GM12878 (cell line): ENCODE measurements around the gene JMJD4. TPM values are rescaled to one million over a fixed set of nuclear protein-coding genes. Genes with fewer than 3 reads are reported as not detected.

ENCODE experiments used
- ATAC-seq: fragments of 200-7000 bp; cut with Tn5 transposase; 3 replicates; pipeline ENCODE4 v1.9.1; 2020; ENCODE audit warnings: mild to moderate bottlenecking, moderate library complexity
- BruUV-seq: library from RNA; stranded (reverse); fragments of 400-500 nt; replicated peaks from 2 replicates; lab custom pipeline; 2021; lab: Mats Ljungman, UMichigan
- CTCF ChIA-PET: fragments of 300-600 bp; sonication (Branson Sonifier 250); formaldehyde crosslinking; extraction: SDS; loops from one replicate; lab custom pipeline; 2021; ENCODE audit warnings: inconsistent platforms; lab: Yijun Ruan, JAX
- POLR2A ChIA-PET: fragments of 350-600 bp; formaldehyde crosslinking; extraction: SDS; loops from one replicate; lab custom pipeline; 2021; ENCODE audit warnings: inconsistent platforms; lab: Charles Lee
- RAD21 ChIA-PET: fragments of 300-600 bp; sonication (Branson Sonifier 250); formaldehyde crosslinking; loops from one replicate; lab custom pipeline; 2023; ENCODE audit warnings: antibody characterized with exemption; ENCODE audit not compliant: unreplicated experiment; lab: Charles Lee
- SMC1A ChIA-PET: fragments of 300-600 bp; sonication (Branson Sonifier 250); formaldehyde crosslinking; loops from one replicate; lab custom pipeline; 2023; ENCODE audit not compliant: unreplicated experiment, uncharacterized antibody; lab: Charles Lee
- DNase-seq: peaks from one replicate; pipeline ENCODE4 v3.0.0-alpha.2; 2011; ENCODE audit warnings: low read depth, low spot score
- FAIRE-seq: peaks from 3 replicates; lab custom pipeline; 2011; peaks lifted over from hg19 to GRCh38; lab: Jason Lieb, UNC
- H2AFZ ChIP-seq: 2 replicates; pipeline ENCODE4 v1.6.0; 2011; ENCODE audit warnings: low read depth, low read length, control low read depth; ENCODE audit not compliant: control insufficient read depth
- H3K27ac ChIP-seq: 2 replicates; pipeline ENCODE4 v1.5.1; 2011; ENCODE audit warnings: control low read depth; ENCODE audit not compliant: control insufficient read depth, insufficient read depth
- H3K27me3 ChIP-seq, 2 experiments: replicated peaks in 1 of 2; 2 replicates each; pipeline versions ENCODE4 v1.6.0 to v1.6.1; 2011; ENCODE audit warnings: low read length in 1 of 2; ENCODE audit not compliant: control insufficient read depth in 2 of 2, insufficient read depth in 2 of 2
- H3K36me3 ChIP-seq, 2 experiments: 2 replicates each; pipeline ENCODE4 v1.5.1; 2011; ENCODE audit warnings: low read length in 1 of 2; ENCODE audit not compliant: control insufficient read depth in 2 of 2, insufficient read depth in 2 of 2
- H3K4me1 ChIP-seq: 2 replicates; pipeline ENCODE4 v1.6.1; 2011; ENCODE audit warnings: mild to moderate bottlenecking, low read length, moderate library complexity, mixed read lengths; ENCODE audit not compliant: control insufficient read depth, insufficient read depth
- H3K4me2 ChIP-seq: 2 replicates; pipeline ENCODE4 v1.6.0; 2011; ENCODE audit warnings: control low read depth; ENCODE audit not compliant: control insufficient read depth, insufficient read depth
- H3K4me3 ChIP-seq: fragments of 200-600 bp; sonication (generic); 2 replicates; pipeline ENCODE4 v1.5.1; 2016
- H3K79me2 ChIP-seq: 2 replicates; pipeline ENCODE4 v1.6.0; 2011; ENCODE audit warnings: low read length; ENCODE audit not compliant: control insufficient read depth, insufficient read depth
- H3K9ac ChIP-seq: 2 replicates; pipeline ENCODE4 v1.8.0; 2011; ENCODE audit warnings: low read length, control low read depth, mixed read lengths; ENCODE audit not compliant: control insufficient read depth, insufficient read depth
- H3K9me3 ChIP-seq: replicated peaks from 3 replicates; pipeline ENCODE4 v1.5.1; 2011; ENCODE audit warnings: mild to moderate bottlenecking, low read length; ENCODE audit not compliant: control insufficient read depth, insufficient read depth
- H4K20me1 ChIP-seq: 2 replicates; pipeline ENCODE4 v1.6.0; 2011; ENCODE audit not compliant: control insufficient read depth, insufficient read depth
- DPF2 ChIP-seq: fragments of 450-650 bp; IDR thresholded peaks from 2 replicates; pipeline ENCODE4 v1.6.1; 2017; ENCODE audit warnings: mild to moderate bottlenecking
- EGR1 ChIP-seq, 2 experiments: IDR thresholded peaks; 1 replicate in 1 of 2; 2 replicates in 1 of 2; pipeline ENCODE4 v1.6.1; 2011 to 2012; ENCODE audit warnings: low read depth in 2 of 2, low read length in 2 of 2, borderline replicate concordance in 1 of 2, mild to moderate bottlenecking in 1 of 2, moderate library complexity in 1 of 2
- ESRRA ChIP-seq: IDR thresholded peaks from 2 replicates; pipeline ENCODE4 v1.6.1; 2012; ENCODE audit warnings: mild to moderate bottlenecking, low read length, improper control_type of control experiment
- MTA3 ChIP-seq: IDR thresholded peaks from 2 replicates; pipeline ENCODE4 v1.6.1; 2012; ENCODE audit warnings: low read length, inconsistent platforms, borderline replicate concordance
- NBN ChIP-seq: fragments of 450-650 bp; IDR thresholded peaks from 2 replicates; pipeline ENCODE4 v1.6.1; 2016
- PAX8 ChIP-seq: fragments of 450-650 bp; IDR thresholded peaks from 2 replicates; pipeline ENCODE4 v1.6.1; 2017; ENCODE audit warnings: mild to moderate bottlenecking, moderate library complexity
- RBBP5 ChIP-seq: fragments of 200-600 bp; sonication (generic); conservative IDR thresholded peaks from 2 replicates; pipeline ENCODE4 v1.6.1; 2016
- RELA ChIP-seq: fragments of 450-650 bp; IDR thresholded peaks from 2 replicates; pipeline ENCODE4 v1.8.0; 2014; ENCODE audit warnings: borderline replicate concordance; ENCODE audit not compliant: partially characterized antibody
- RUNX3 ChIP-seq: IDR thresholded peaks from 2 replicates; pipeline ENCODE4 v1.6.1; 2012; ENCODE audit warnings: low read length, inconsistent platforms
- STAT1 ChIP-seq: fragments of 450-650 bp; conservative IDR thresholded peaks from 2 replicates; pipeline ENCODE4 v1.6.1; 2014; ENCODE audit warnings: antibody characterized with exemption, mild to moderate bottlenecking
- WRNIP1 ChIP-seq: IDR thresholded peaks from 2 replicates; pipeline ENCODE4 v1.6.1; 2011; ENCODE audit warnings: low read depth, low read length, improper control_type of control experiment, borderline replicate concordance
- ZNF207 ChIP-seq: fragments of 450-650 bp; IDR thresholded peaks from 2 replicates; pipeline ENCODE4 v1.6.1; 2014; ENCODE audit warnings: antibody characterized with exemption, mild to moderate bottlenecking, borderline replicate concordance
- ZNF622 ChIP-seq: fragments of 450-650 bp; IDR thresholded peaks from 2 replicates; pipeline ENCODE4 v1.6.1; 2017; ENCODE audit warnings: mild to moderate bottlenecking, inconsistent platforms
- WGBS: methylation state at CpG from one replicate; pipeline ENCODE4 v1.1.6; 2016; ENCODE audit warnings: low lambda C conversion rate; ENCODE audit not compliant: insufficient replicate concordance, insufficient coverage; ENCODE audit errors: missing lambda C conversion rate; 5-methylcytosine and 5-hydroxymethylcytosine counted together
- in situ Hi-C: fragments of 300-500 bp; cut with MboI; formaldehyde crosslinking; loops from 9 replicates; pipeline ENCODE4 v1.14.3; 2018; ENCODE audit warnings: mixed read lengths
- intact Hi-C: fragments of 100-400 bp; cut with micrococcal nuclease; formaldehyde crosslinking; loops from one replicate; pipeline ENCODE4 v1.14.2; 2022; ENCODE audit not compliant: unreplicated experiment
- polyA plus RNA-seq, 11 experiments: library from polyadenylated mRNA; depleted of rRNA in 4 of 11; unstranded in 6 of 11; stranded (reverse) in 5 of 11; fragments of >200 nt; fragmentation: Nextera tagmentation in 4 of 11; fragmentation: Illumina TruSeq in 1 of 11; extraction: Ambion mirVana in 4 of 11; extraction: Trizol in 1 of 11; gene quantifications; 1 replicate in 1 of 11; 2 replicates in 10 of 11; pipeline versions ENCODE4 v1.2.1 to v1.2.3, GENCODE V29; 2011 to 2016; ENCODE audit warnings: inconsistent platforms in 2 of 11, missing spikeins in 2 of 11, low read depth in 1 of 11
- total RNA-seq, 4 experiments: library from RNA; depleted of rRNA in 3 of 4; stranded (reverse); fragments of >200 nt in 3 of 4; fragmentation: Illumina TruSeq in 1 of 4; extraction: Trizol in 1 of 4; gene quantifications; 2 replicates each; pipeline versions ENCODE4 v1.2.1 to v1.2.3, GENCODE V29; 2013 to 2021
- TF ChIP-seq, protein P1 (sequence below): IDR thresholded peaks from 2 replicates; pipeline ENCODE4 v1.6.1; 2011; ENCODE audit warnings: low read depth, mild to moderate bottlenecking, low read length, moderate library complexity, borderline replicate concordance; ENCODE audit errors: extremely low read depth
- TF ChIP-seq, protein P2 (sequence below): fragments of 450-650 bp; IDR thresholded peaks from 2 replicates; pipeline ENCODE4 v1.6.1; 2017; ENCODE audit warnings: mild to moderate bottlenecking, low read depth, inconsistent platforms; ENCODE audit not compliant: poor library complexity, severe bottlenecking
- TF ChIP-seq, protein P3 (sequence below): IDR thresholded peaks from 2 replicates; pipeline ENCODE4 v1.6.1; 2011; ENCODE audit warnings: low read depth, low read length, improper control_type of control experiment, borderline replicate concordance
- TF ChIP-seq, protein P4 (sequence below): IDR thresholded peaks from 2 replicates; pipeline ENCODE4 v1.6.1; 2012; ENCODE audit warnings: low read depth, low read length, improper control_type of control experiment

JMJD4 gene
- total and polyA plus RNA-seq, 10 of the 15 experiments (the other 5 are each of a cell fraction or from before 2014, with no cell fraction given): 0.89 to 38.3 (median 18.4) TPM

DNA sequence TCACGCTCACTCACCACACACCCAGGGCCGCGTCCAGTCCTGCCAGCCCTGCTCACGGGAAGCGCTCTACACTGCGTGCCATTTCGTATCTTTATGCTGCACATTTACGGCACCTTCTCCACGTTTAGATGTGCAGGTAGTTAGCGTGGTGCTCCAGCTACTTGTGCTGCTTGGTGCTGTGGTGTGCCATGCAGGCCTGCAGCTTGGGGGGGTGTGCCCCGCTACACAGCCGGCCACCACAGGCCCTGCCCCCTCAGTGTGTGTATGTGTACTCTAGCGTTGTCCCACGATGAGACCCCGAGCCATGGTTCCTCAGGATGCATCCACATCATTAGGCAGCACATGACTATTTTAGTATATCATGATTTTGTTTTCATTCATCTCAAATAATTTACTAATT, 38.5 kb upstream of the JMJD4 start:
- ChIA-PET CTCF (no interaction called here), SMC1A (no interaction called here), POLR2A (no interaction called here), RAD21 (no interaction called here)
- TF ChIP-seq ZNF207 (no peak), EGR1 (IDR thresholded peaks at IDR 0.05; ENCODE audit: borderline replicate concordance in 1 of 2, low read depth in 2 of 2, low read length in 2 of 2) (no peak), ZNF622 (no peak), RBBP5 (no peak), NBN (no peak), WRNIP1 (no peak), STAT1 (no peak), PAX8 (no peak), RELA (no peak), RUNX3 (no peak), DPF2 (no peak), ESRRA (no peak), MTA3 (no peak)
- TF ChIP-seq, protein P1, sequence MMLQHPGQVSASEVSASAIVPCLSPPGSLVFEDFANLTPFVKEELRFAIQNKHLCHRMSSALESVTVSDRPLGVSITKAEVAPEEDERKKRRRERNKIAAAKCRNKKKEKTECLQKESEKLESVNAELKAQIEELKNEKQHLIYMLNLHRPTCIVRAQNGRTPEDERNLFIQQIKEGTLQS: no peak
- TF ChIP-seq, protein P2, sequence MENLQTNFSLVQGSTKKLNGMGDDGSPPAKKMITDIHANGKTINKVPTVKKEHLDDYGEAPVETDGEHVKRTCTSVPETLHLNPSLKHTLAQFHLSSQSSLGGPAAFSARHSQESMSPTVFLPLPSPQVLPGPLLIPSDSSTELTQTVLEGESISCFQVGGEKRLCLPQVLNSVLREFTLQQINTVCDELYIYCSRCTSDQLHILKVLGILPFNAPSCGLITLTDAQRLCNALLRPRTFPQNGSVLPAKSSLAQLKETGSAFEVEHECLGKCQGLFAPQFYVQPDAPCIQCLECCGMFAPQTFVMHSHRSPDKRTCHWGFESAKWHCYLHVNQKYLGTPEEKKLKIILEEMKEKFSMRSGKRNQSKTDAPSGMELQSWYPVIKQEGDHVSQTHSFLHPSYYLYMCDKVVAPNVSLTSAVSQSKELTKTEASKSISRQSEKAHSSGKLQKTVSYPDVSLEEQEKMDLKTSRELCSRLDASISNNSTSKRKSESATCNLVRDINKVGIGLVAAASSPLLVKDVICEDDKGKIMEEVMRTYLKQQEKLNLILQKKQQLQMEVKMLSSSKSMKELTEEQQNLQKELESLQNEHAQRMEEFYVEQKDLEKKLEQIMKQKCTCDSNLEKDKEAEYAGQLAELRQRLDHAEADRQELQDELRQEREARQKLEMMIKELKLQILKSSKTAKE: no peak
- TF ChIP-seq, protein P3, sequence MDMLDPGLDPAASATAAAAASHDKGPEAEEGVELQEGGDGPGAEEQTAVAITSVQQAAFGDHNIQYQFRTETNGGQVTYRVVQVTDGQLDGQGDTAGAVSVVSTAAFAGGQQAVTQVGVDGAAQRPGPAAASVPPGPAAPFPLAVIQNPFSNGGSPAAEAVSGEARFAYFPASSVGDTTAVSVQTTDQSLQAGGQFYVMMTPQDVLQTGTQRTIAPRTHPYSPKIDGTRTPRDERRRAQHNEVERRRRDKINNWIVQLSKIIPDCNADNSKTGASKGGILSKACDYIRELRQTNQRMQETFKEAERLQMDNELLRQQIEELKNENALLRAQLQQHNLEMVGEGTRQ: no peak
- TF ChIP-seq, protein P4, sequence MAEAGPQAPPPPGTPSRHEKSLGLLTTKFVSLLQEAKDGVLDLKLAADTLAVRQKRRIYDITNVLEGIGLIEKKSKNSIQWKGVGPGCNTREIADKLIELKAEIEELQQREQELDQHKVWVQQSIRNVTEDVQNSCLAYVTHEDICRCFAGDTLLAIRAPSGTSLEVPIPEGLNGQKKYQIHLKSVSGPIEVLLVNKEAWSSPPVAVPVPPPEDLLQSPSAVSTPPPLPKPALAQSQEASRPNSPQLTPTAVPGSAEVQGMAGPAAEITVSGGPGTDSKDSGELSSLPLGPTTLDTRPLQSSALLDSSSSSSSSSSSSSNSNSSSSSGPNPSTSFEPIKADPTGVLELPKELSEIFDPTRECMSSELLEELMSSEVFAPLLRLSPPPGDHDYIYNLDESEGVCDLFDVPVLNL: no peak
- H3K4me1 ChIP-seq: no peaks in the 10 kb centered on the region
- H4K20me1 ChIP-seq: no peaks in the 10 kb centered on the region
- in situ Hi-C loops (no loop called here), intact Hi-C loops (no loop called here)
- peaks cover 9% of the 10 kb centered on the region in 2 experiments for H3K36me3 ChIP-seq
- H3K9ac ChIP-seq: no peak overlapping the region
- no peak overlapping the region for H3K4me2 ChIP-seq
- no peaks in the 10 kb centered on the region for H3K27me3 ChIP-seq
- ATAC-seq: no peak
- H3K4me3 ChIP-seq: no peak overlapping the region
- no peaks in the 10 kb centered on the region for H3K79me2 ChIP-seq
- no peaks in the 10 kb centered on the region for H3K9me3 ChIP-seq
- 87% methylated on average over 15 of the region's 15 CpGs for WGBS
- BruUV-seq: no TSS peak
- DNase-seq: no peak
- H3K27ac ChIP-seq: no peak overlapping the region
- no peak overlapping the region for H2AFZ ChIP-seq
- FAIRE-seq: no peak
